ENCODE measurements around the gene IQGAP3.

IQGAP3 gene

DNA sequence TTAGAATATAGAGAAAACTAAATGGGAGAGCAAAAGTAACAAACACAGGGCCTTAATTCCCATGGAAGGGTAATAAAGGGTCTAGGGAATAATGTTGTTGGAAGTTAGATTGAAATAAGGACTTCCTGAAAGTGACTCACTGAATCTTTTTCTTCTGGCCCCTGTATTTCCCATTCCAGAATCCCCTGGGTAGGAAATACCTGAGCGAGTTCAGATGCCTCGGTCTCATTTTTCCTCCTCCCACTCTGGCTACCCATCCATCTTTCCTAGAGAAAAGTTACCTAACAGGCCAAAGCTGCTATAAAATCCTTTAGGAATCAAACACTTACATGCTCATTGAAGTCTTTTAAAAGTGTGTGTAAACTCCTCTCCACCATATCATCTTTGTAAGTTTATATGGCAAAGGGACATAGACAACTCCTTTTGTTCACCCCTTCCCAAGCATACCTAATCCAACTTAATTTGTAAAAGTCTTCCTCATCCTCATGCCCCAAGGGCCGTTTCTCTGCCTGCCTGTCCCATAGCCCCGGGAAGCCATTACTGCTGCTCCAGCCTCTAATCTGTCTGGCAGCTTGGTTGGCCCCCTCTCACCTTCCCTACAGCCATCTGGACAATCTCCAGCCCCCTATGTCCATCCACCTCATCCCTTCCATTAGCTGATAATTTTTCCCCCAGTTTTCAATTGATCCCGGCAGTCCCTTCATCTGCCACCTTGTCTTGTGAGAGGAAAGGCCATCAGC, 68.5 kb downstream of the IQGAP3 start:
- no peak for DNase-seq (ENCODE audit: low read depth, low spot score)
- H3K9me3 ChIP-seq (ENCODE audit: control insufficient read depth, insufficient read depth, low read length) = no peaks in the 10 kb centered on the region
- no peaks in the 10 kb centered on the region for H3K36me3 ChIP-seq (ENCODE audit: control insufficient read depth, insufficient read depth, low read length)
- no peak overlapping the region for H3K4me3 ChIP-seq (ENCODE audit: low read length)
- H3K4me1 ChIP-seq (ENCODE audit: control insufficient read depth, insufficient read depth, low read length) = peaks cover 13% of the 10 kb centered on the region; the same call in 1 of the 2 replicates
- WGBS (ENCODE audit: insufficient coverage, insufficient read length) = no CpG with 5 or more reads among the region's 5 CpGs
- no peak overlapping the region for H3K27ac ChIP-seq (ENCODE audit: low read length)
- H3K27me3 ChIP-seq (ENCODE audit: control insufficient read depth, insufficient read depth, low read length) = no peaks in the 10 kb centered on the region

- no peaks in the 10 kb centered on the region for H3K36me3 ChIP-seq (ENCODE audit: control insufficient read depth, insufficient read depth, low read length)
- no CpG with 5 or more reads among the region's 12 CpGs for WGBS (ENCODE audit: insufficient coverage, insufficient read length)
- no peaks in the 10 kb centered on the region for H3K9me3 ChIP-seq (ENCODE audit: control insufficient read depth, insufficient read depth, low read length)
- peaks cover 15% of the 10 kb centered on the region; the same call in 1 of the 2 replicates for H3K4me1 ChIP-seq (ENCODE audit: control insufficient read depth, insufficient read depth, low read length)
- no peaks in the 10 kb centered on the region for H3K27me3 ChIP-seq (ENCODE audit: control insufficient read depth, insufficient read depth, low read length)
- H3K27ac ChIP-seq (ENCODE audit: low read length) = no peak overlapping the region
- H3K4me3 ChIP-seq (ENCODE audit: low read length) = no peak overlapping the region
- peak; percentile 91 for DNase-seq (ENCODE audit: low read depth, low spot score)
These were observed 69.3 kb downstream of the IQGAP3 start for GRCh38 chr1:156502894-156503697.

DNA sequence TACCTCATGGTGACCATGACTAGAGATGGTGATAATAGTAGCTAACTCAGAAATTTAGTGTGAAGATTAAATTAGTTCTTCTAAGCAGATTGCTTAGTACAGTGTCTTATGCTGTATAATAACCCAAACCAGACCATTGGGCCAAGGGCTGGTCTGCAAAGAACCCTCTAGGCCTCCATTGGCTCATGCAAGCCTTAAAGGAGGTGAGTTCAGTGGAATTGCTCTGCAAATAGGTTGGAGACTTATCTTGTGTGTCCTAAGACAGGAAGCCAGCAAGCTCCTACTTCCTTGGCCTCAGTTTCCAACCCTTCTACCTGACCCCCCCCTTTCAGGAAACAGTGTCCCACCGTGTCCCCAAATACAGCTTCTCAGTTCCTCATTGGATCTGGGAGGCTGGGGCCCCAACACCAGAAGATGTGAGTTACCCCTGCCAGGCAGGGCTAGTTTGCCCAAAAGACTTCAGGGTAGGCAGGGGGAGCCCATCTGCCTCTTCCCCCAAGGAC, 69.9 kb downstream of the IQGAP3 start:
- Histone ChIP-seq H3K4me1 (ENCODE audit: control insufficient read depth, insufficient read depth, low read length) (peaks cover 19% of the 10 kb centered on the region; the same call in 1 of the 2 replicates), H3K27ac (ENCODE audit: low read length) (no peak overlapping the region), H3K27me3 (ENCODE audit: control insufficient read depth, insufficient read depth, low read length) (no peaks in the 10 kb centered on the region), H3K4me3 (ENCODE audit: low read length) (no peak overlapping the region), H3K36me3 (ENCODE audit: control insufficient read depth, insufficient read depth, low read length) (no peaks in the 10 kb centered on the region), H3K9me3 (ENCODE audit: control insufficient read depth, insufficient read depth, low read length) (no peaks in the 10 kb centered on the region)
- no CpG with 5 or more reads among the region's 1 CpG for WGBS (ENCODE audit: insufficient coverage, insufficient read length)
- no peak for DNase-seq (ENCODE audit: low read depth, low spot score)

GRCh38 chr1:156500793-156501506, 71.4 kb downstream of the IQGAP3 start:
- DNase-seq (ENCODE audit: low read depth, low spot score) = peak; percentile 71
- Histone ChIP-seq H3K27ac (ENCODE audit: low read length) (no peak overlapping the region), H3K4me3 (ENCODE audit: low read length) (peak overlapping the region; percentile 84; the same call in 1 of the 2 replicates), H3K4me1 (ENCODE audit: control insufficient read depth, insufficient read depth, low read length) (peaks cover 22% of the 10 kb centered on the region), H3K36me3 (ENCODE audit: control insufficient read depth, insufficient read depth, low read length) (no peaks in the 10 kb centered on the region), H3K9me3 (ENCODE audit: control insufficient read depth, insufficient read depth, low read length) (no peaks in the 10 kb centered on the region), H3K27me3 (ENCODE audit: control insufficient read depth, insufficient read depth, low read length) (no peaks in the 10 kb centered on the region)
- no CpG with 5 or more reads among the region's 57 CpGs for WGBS (ENCODE audit: insufficient coverage, insufficient read length)

GRCh38 chr1:156500543-156500792, 71.9 kb downstream of the IQGAP3 start, which contains the start of gene MEF2D:
Gene MEF2D, minus strand, starts transcription at chr1:156500775. Its CDS starts 17,483 bp downstream, at chr1:156483292.
- no peak for DNase-seq (ENCODE audit: low read depth, low spot score)
- no peaks in the 10 kb centered on the region for H3K36me3 ChIP-seq (ENCODE audit: control insufficient read depth, insufficient read depth, low read length)
- peaks cover 22% of the 10 kb centered on the region for H3K4me1 ChIP-seq (ENCODE audit: control insufficient read depth, insufficient read depth, low read length)
- H3K27me3 ChIP-seq (ENCODE audit: control insufficient read depth, insufficient read depth, low read length) = no peaks in the 10 kb centered on the region
- no peak within 1 kb of the TSS for H3K27ac ChIP-seq (ENCODE audit: low read length)
- no CpG with 5 or more reads among the region's 27 CpGs for WGBS (ENCODE audit: insufficient coverage, insufficient read length)
- peak within 1 kb of the TSS; percentile 84 for H3K4me3 ChIP-seq (ENCODE audit: low read length)
- no peaks in the 10 kb centered on the region for H3K9me3 ChIP-seq (ENCODE audit: control insufficient read depth, insufficient read depth, low read length)

DNA sequence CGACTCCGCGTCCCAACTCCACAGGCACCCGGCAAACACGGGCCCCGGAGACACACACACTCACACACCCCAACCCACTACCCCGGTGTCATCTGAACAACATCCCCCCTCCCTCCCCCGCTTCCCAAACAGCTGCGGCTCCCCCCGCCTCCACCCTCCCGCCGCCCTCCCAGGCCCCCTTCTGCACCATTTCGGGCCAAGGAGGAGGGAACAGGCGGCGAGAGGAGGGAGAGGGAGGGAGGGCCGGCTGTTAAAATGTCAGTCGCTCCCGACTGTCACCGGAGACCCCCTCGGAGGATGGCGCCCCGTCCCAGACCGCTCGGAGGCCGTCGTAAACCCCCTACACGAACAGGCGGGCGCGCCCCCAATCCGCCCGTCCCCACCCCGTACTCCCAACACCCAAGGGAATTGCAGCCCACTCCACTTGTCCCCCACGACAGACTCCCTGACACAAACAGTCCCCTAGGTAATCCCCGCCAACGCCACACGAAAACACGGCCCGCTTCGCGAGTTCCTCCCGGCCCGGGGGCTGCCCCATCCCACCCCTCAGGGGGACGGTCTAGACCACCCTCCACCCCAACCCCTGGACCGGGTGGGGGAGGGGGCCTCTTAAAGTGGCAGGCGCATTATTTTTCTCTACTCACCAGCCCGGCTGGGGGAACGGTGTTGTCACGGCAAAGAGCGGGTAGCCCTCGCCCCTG, 72.4 kb downstream of the IQGAP3 start:
- no peak for DNase-seq (ENCODE audit: low read depth, low spot score)
- no CpG with 5 or more reads among the region's 51 CpGs for WGBS (ENCODE audit: insufficient coverage, insufficient read length)

GRCh38 chr1:156499194-156499841, 73.0 kb downstream of the IQGAP3 start:
- Histone ChIP-seq H3K36me3 (ENCODE audit: control insufficient read depth, insufficient read depth, low read length) (no peaks in the 10 kb centered on the region), H3K9me3 (ENCODE audit: control insufficient read depth, insufficient read depth, low read length) (no peaks in the 10 kb centered on the region), H3K4me3 (ENCODE audit: low read length) (peak overlapping the region; percentile 84; the same call in 1 of the 2 replicates), H3K27ac (ENCODE audit: low read length) (no peak overlapping the region), H3K27me3 (ENCODE audit: control insufficient read depth, insufficient read depth, low read length) (no peaks in the 10 kb centered on the region), H3K4me1 (ENCODE audit: control insufficient read depth, insufficient read depth, low read length) (peaks cover 19% of the 10 kb centered on the region)
- DNase-seq (ENCODE audit: low read depth, low spot score) = no peak
- WGBS (ENCODE audit: insufficient coverage, insufficient read length) = no CpG with 5 or more reads among the region's 14 CpGs

More for the DNA sequence above, 72.4 kb downstream of the IQGAP3 start:
- H3K36me3 ChIP-seq (ENCODE audit: control insufficient read depth, insufficient read depth, low read length) = no peaks in the 10 kb centered on the region
- peak overlapping the region; percentile 84 for H3K4me3 ChIP-seq (ENCODE audit: low read length)
- no peaks in the 10 kb centered on the region for H3K9me3 ChIP-seq (ENCODE audit: control insufficient read depth, insufficient read depth, low read length)
- H3K27me3 ChIP-seq (ENCODE audit: control insufficient read depth, insufficient read depth, low read length) = no peaks in the 10 kb centered on the region
- H3K4me1 ChIP-seq (ENCODE audit: control insufficient read depth, insufficient read depth, low read length) = peaks cover 22% of the 10 kb centered on the region
- H3K27ac ChIP-seq (ENCODE audit: low read length) = no peak overlapping the region

GRCh38 chr1:156498432-156499193, 73.8 kb downstream of the IQGAP3 start:
- Histone ChIP-seq H3K27me3 (ENCODE audit: control insufficient read depth, insufficient read depth, low read length) (no peaks in the 10 kb centered on the region), H3K4me1 (ENCODE audit: control insufficient read depth, insufficient read depth, low read length) (peaks cover 18% of the 10 kb centered on the region), H3K9me3 (ENCODE audit: control insufficient read depth, insufficient read depth, low read length) (no peaks in the 10 kb centered on the region), H3K27ac (ENCODE audit: low read length) (no peak overlapping the region), H3K4me3 (ENCODE audit: low read length) (peak overlapping the region; percentile 84; the same call in 1 of the 2 replicates), H3K36me3 (ENCODE audit: control insufficient read depth, insufficient read depth, low read length) (no peaks in the 10 kb centered on the region)
- WGBS (ENCODE audit: insufficient coverage, insufficient read length) = no CpG with 5 or more reads among the region's 12 CpGs
- DNase-seq (ENCODE audit: low read depth, low spot score) = no peak

GRCh38 chr1:156497743-156498431, 74.5 kb downstream of the IQGAP3 start:
- no CpG with 5 or more reads among the region's 5 CpGs for WGBS (ENCODE audit: insufficient coverage, insufficient read length)
- no peaks in the 10 kb centered on the region for H3K36me3 ChIP-seq (ENCODE audit: control insufficient read depth, insufficient read depth, low read length)
- H3K27ac ChIP-seq (ENCODE audit: low read length) = no peak overlapping the region
- no peaks in the 10 kb centered on the region for H3K9me3 ChIP-seq (ENCODE audit: control insufficient read depth, insufficient read depth, low read length)
- H3K4me1 ChIP-seq (ENCODE audit: control insufficient read depth, insufficient read depth, low read length) = peaks cover 16% of the 10 kb centered on the region
- DNase-seq (ENCODE audit: low read depth, low spot score) = no peak
- no peak overlapping the region for H3K4me3 ChIP-seq (ENCODE audit: low read length)
- no peaks in the 10 kb centered on the region for H3K27me3 ChIP-seq (ENCODE audit: control insufficient read depth, insufficient read depth, low read length)
